Endothelial cell of umbilical vein (primary cell): ENCODE results near the gene DPP6. TPM values are rescaled to one million over a fixed set of nuclear protein-coding genes. Genes with fewer than 3 reads are reported as not detected.

ENCODE experiments used
- BruUV-seq: library from RNA; stranded (reverse); fragments of 400-500 nt; replicated peaks from 2 replicates; lab custom pipeline; 2021; lab: Mats Ljungman, UMichigan
- CTCF ChIA-PET: fragments of 300-600, 350-600 bp; sonication (Branson Sonifier 250); formaldehyde crosslinking; loops from one replicate; lab custom pipeline; 2021; ENCODE audit warnings: antibody characterized with exemption, inconsistent platforms; lab: Charles Lee
- POLR2A ChIA-PET: fragments of 300-600, 350-600 bp; sonication (Branson Sonifier 250); formaldehyde crosslinking; loops from one replicate; lab custom pipeline; 2021; ENCODE audit warnings: antibody characterized with exemption, inconsistent platforms; lab: Charles Lee
- DNase-seq: peaks from one replicate; pipeline ENCODE4 v3.0.0-alpha.2; 2011; ENCODE audit warnings: low read depth, low spot score
- FAIRE-seq: peaks from 2 replicates; lab custom pipeline; 2011; peaks lifted over from hg19 to GRCh38; lab: Jason Lieb, UNC
- H2AFZ ChIP-seq: 2 replicates; pipeline ENCODE4 v1.6.0; 2012; ENCODE audit warnings: low read depth, low read length, control low read depth, inconsistent platforms
- H3K27ac ChIP-seq: 2 replicates; pipeline ENCODE4 v1.5.1; 2011; ENCODE audit warnings: low read depth, mild to moderate bottlenecking, control low read depth, low read length, moderate library complexity; ENCODE audit not compliant: insufficient read depth
- H3K27me3 ChIP-seq, 2 experiments: 2 replicates each; pipeline versions ENCODE4 v1.6.0 to v1.6.1; 2011; ENCODE audit warnings: low read length in 2 of 2, mixed read lengths in 1 of 2; ENCODE audit not compliant: control insufficient read depth in 2 of 2, insufficient read depth in 2 of 2
- H3K36me3 ChIP-seq, 2 experiments: 2 replicates in 1 of 2; 3 replicates in 1 of 2; pipeline ENCODE4 v1.5.1; 2011; ENCODE audit warnings: low read length in 2 of 2, mild to moderate bottlenecking in 1 of 2, moderate library complexity in 1 of 2; ENCODE audit not compliant: control insufficient read depth in 2 of 2, insufficient read depth in 2 of 2; ENCODE audit errors: extremely low read depth in 1 of 2
- H3K4me1 ChIP-seq: 3 replicates; pipeline ENCODE4 v1.5.1; 2011; ENCODE audit warnings: mild to moderate bottlenecking, low read length; ENCODE audit not compliant: control insufficient read depth, insufficient read depth; ENCODE audit errors: extremely low read depth
- H3K4me2 ChIP-seq: 2 replicates; pipeline ENCODE4 v1.6.1; 2011; ENCODE audit warnings: low read length, control low read depth, mixed read lengths; ENCODE audit not compliant: insufficient read depth
- H3K4me3 ChIP-seq, 3 experiments: fragments of 200-600 bp in 1 of 3; sonication (generic), shearing (Covaris generic) in 1 of 3; replicated peaks in 1 of 3; 2 replicates each; pipeline ENCODE4 v1.5.1; 2011 to 2016; ENCODE audit warnings: control low read depth in 3 of 3, low read length in 3 of 3, mild to moderate bottlenecking in 2 of 3, inconsistent platforms in 1 of 3, low read depth in 1 of 3, moderate library complexity in 1 of 3; ENCODE audit not compliant: insufficient read depth in 1 of 3
- H3K79me2 ChIP-seq: 2 replicates; pipeline ENCODE4 v1.6.0; 2012; ENCODE audit warnings: low read length, inconsistent platforms; ENCODE audit not compliant: control insufficient read depth, insufficient read depth
- H3K9ac ChIP-seq: replicated peaks from 2 replicates; pipeline ENCODE3; 2011; ENCODE audit warnings: low read length, control low read depth; ENCODE audit not compliant: insufficient read depth; ENCODE audit errors: extremely low read depth
- H3K9me1 ChIP-seq: replicated peaks from 3 replicates; pipeline ENCODE4 v1.6.0; 2011; ENCODE audit warnings: mild to moderate bottlenecking, low read length; ENCODE audit not compliant: control insufficient read depth, insufficient read depth; ENCODE audit errors: extremely low read depth
- H3K9me3 ChIP-seq: replicated peaks from 2 replicates; pipeline ENCODE4 v1.5.1; 2012; ENCODE audit warnings: low read length, inconsistent platforms; ENCODE audit not compliant: control insufficient read depth, insufficient read depth
- H4K20me1 ChIP-seq: replicated peaks from 2 replicates; pipeline ENCODE3; 2011; ENCODE audit warnings: mild to moderate bottlenecking, low read length; ENCODE audit not compliant: control insufficient read depth, insufficient read depth; ENCODE audit errors: extremely low read depth
- CTCF ChIP-seq, 2 donors: IDR thresholded peaks; 1 replicate in 1 of 2; 2 replicates in 1 of 2; pipeline ENCODE4 v1.5.1; 2011; ENCODE audit warnings: low read length in 2 of 2, mild to moderate bottlenecking in 2 of 2, moderate library complexity in 2 of 2, control low read depth in 1 of 2, inconsistent platforms in 1 of 2, low read depth in 1 of 2; ENCODE audit not compliant: insufficient read depth in 1 of 2; ENCODE audit errors: extremely low read depth in 1 of 2
- EZH2 ChIP-seq: IDR thresholded peaks from 2 replicates; pipeline ENCODE4 v1.6.1; 2012; ENCODE audit warnings: borderline replicate concordance, low read depth, mild to moderate bottlenecking, moderate library complexity, low read length, inconsistent platforms; ENCODE audit not compliant: severe bottlenecking
- FOS ChIP-seq: IDR thresholded peaks from 2 replicates; pipeline ENCODE4 v1.6.1; 2011; ENCODE audit warnings: mild to moderate bottlenecking, low read length, moderate library complexity, borderline replicate concordance; ENCODE audit not compliant: insufficient read depth
- GATA2 ChIP-seq: IDR thresholded peaks from 2 replicates; pipeline ENCODE4 v1.7.0; 2011; ENCODE audit warnings: low read depth, mild to moderate bottlenecking, moderate library complexity, mixed read lengths, low read length; ENCODE audit not compliant: insufficient read length, insufficient read depth
- JUN ChIP-seq: IDR thresholded peaks from 2 replicates; pipeline ENCODE4 v1.6.1; 2011; ENCODE audit warnings: borderline replicate concordance, low read depth; ENCODE audit not compliant: insufficient read length, insufficient read depth
- MAX ChIP-seq: IDR thresholded peaks from 2 replicates; pipeline ENCODE4 v1.6.1; 2011; ENCODE audit not compliant: insufficient read depth, insufficient read length
- MYC ChIP-seq: IDR thresholded peaks from one replicate; pipeline ENCODE4 v1.6.1; 2011; ENCODE audit warnings: mild to moderate bottlenecking, low read depth, low read length
- POLR2A ChIP-seq: IDR thresholded peaks from 2 replicates; pipeline ENCODE4 v1.6.1; 2012; ENCODE audit warnings: low read depth, mild to moderate bottlenecking, control low read depth, low read length
- POLR2AphosphoS5 ChIP-seq: IDR thresholded peaks from 2 replicates; pipeline ENCODE4 v1.6.1; 2012; ENCODE audit warnings: low read depth, mild to moderate bottlenecking, control low read depth, low read length, moderate library complexity; ENCODE audit not compliant: insufficient read depth
- dilution Hi-C: fragments of 300-500 bp; cut with MboI; formaldehyde crosslinking; loops from one replicate; pipeline ENCODE4 v1.15.0; 2019; ENCODE audit warnings: low sequenced_read_pairs; ENCODE audit not compliant: extremely low pct_ligation_motif_present
- intact Hi-C: fragments of 100-400 bp; cut with micrococcal nuclease; formaldehyde crosslinking; loops from one replicate; pipeline ENCODE4 v1.10.0; 2022
- polyA plus RNA-seq, 4 experiments: library from polyadenylated mRNA; depleted of rRNA in 3 of 4; stranded (reverse) in 3 of 4; unstranded in 1 of 4; fragments of >200 nt; gene quantifications; 2 replicates each; pipeline versions ENCODE4 v1.2.1 to v1.2.3, GENCODE V29; 2011 to 2012; ENCODE audit warnings: missing spikeins in 1 of 4
- total RNA-seq: library from RNA; stranded (reverse); gene quantifications from 2 replicates; pipeline ENCODE4 v1.2.3, GENCODE V29; 2021

Gene DPP6
- total and polyA plus RNA-seq, 2 donors (not counting 3 experiments of a cell fraction or from before 2014, with no cell fraction given): not detected

GRCh38 chr7:154911862-154912455, 859.8 kb downstream of the DPP6 start:
- dilution Hi-C loops (no loop called here), intact Hi-C loops (loop anchor here (5.0 kb wide), 1 partner anchor 620 kb away; no protein-coding TSS in a partner anchor)
- ChIA-PET CTCF (interaction anchor here (0.6 to 5.6 kb wide), 5 partner anchors 16 to 687 kb away, joined by 3 to 49 read pairs (median 18); no protein-coding TSS in a partner anchor), POLR2A (no interaction called here)
- no TSS peak for BruUV-seq
- no peak overlapping the region for H3K9ac ChIP-seq
- no peaks in the 10 kb centered on the region for H3K9me1 ChIP-seq
- peaks cover 0 to 11% of the 10 kb centered on the region in 2 experiments for H3K27me3 ChIP-seq
- H3K79me2 ChIP-seq: no peaks in the 10 kb centered on the region
- no peak for FAIRE-seq
- no peak for DNase-seq
- TF ChIP-seq JUN (no peak), CTCF (IDR thresholded peaks at IDR 0.05; ENCODE audit: extremely low read depth in 1 of 2, insufficient read depth in 1 of 2, low read depth in 1 of 2, low read length in 2 of 2) (no peak)
- H3K4me3 ChIP-seq: no peak overlapping the region
- no peaks in the 10 kb centered on the region for H3K36me3 ChIP-seq
- H3K9me3 ChIP-seq: no peaks in the 10 kb centered on the region
- H4K20me1 ChIP-seq: no peaks in the 10 kb centered on the region
- H3K4me2 ChIP-seq: no peak overlapping the region
- H3K27ac ChIP-seq: no peak overlapping the region
- H2AFZ ChIP-seq: no peak overlapping the region
- H3K4me1 ChIP-seq: peaks cover 4% of the 10 kb centered on the region

DNA sequence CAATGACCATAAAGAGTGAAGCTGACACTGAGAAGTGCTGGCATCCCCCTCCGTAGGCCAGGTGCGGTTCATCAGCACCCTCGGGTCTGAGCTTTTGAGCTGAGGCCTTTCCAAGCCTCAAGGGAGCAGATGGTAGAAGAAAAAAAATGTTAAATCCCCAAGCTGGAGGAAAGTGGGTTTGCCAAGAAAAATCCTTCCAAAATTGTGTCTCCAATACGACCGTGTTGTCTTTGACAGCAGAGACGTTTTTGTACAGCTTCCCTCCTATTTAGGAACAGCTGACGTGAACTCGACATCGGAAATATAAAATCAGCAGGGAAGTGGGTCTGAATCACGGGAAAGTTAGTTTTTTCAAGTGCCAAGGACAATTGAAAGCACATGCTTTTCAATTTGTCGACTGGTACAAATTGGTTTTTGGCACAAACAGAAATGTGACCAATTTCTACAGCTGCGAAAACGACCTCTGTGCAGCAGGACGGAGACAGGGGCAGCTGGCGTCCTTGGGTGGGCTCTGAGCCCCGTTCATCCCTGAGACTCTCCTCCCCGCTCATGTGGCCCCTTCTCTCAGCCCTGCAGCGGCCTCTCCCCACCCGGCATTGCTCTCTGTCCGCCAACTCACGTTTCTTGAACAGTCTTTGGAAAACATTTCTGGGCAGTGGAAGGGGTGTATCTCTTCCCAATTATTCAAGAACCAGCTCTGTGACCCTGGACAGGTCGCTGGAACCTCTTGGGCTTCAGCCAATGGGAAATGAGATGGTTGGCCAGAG, 860.9 kb downstream of the DPP6 start:
- H3K9ac ChIP-seq: no peak overlapping the region
- peaks cover 0 to 11% of the 10 kb centered on the region in 2 experiments for H3K27me3 ChIP-seq
- H3K4me3 ChIP-seq: no peak overlapping the region
- TF ChIP-seq FOS (no peak), POLR2A (no peak), EZH2 (no peak), MYC (no peak), POLR2AphosphoS5 (no peak), GATA2 (no peak), CTCF (IDR thresholded peaks at IDR 0.05; ENCODE audit: extremely low read depth in 1 of 2, insufficient read depth in 1 of 2, low read depth in 1 of 2, low read length in 2 of 2) (no peak), JUN (no peak), MAX (no peak)
- no peak for DNase-seq
- no peaks in the 10 kb centered on the region for H3K79me2 ChIP-seq
- H3K4me2 ChIP-seq: no peak overlapping the region
- dilution Hi-C loops (no loop called here), intact Hi-C loops (loop anchor here (1.0 to 5.0 kb wide), 4 partner anchors 40 to 619 kb away; no protein-coding TSS in a partner anchor)
- no peaks in the 10 kb centered on the region for H3K9me1 ChIP-seq
- FAIRE-seq: peak; percentile 4
- CTCF ChIA-PET: interaction anchor here (0.9 to 5.6 kb wide), 12 partner anchors 9 to 686 kb away, joined by 3 to 49 read pairs (median 4); partner anchors contain the start of gene INSIG1
- no TSS peak for BruUV-seq
- H3K4me1 ChIP-seq: peaks cover 4% of the 10 kb centered on the region
- no peaks in the 10 kb centered on the region for H3K9me3 ChIP-seq
- no peaks in the 10 kb centered on the region for H3K36me3 ChIP-seq
- no peaks in the 10 kb centered on the region for H4K20me1 ChIP-seq
- H2AFZ ChIP-seq: no peak overlapping the region
- no peak overlapping the region for H3K27ac ChIP-seq
- POLR2A ChIA-PET: no interaction called here
